Naive thymus-derived CD4-positive, alpha-beta T cell (primary cell): ENCODE results near the gene TMEM219. TPM values are rescaled to one million over a fixed set of nuclear protein-coding genes. Genes with fewer than 3 reads are reported as not detected.

Source experiments
- ATAC-seq: fragments of 150-1000 bp; cut with Tn5 transposase; 2 replicates; pipeline ENCODE4 v1.10.0; 2021; ENCODE audit warnings: mild to moderate bottlenecking, moderate library complexity
- CTCF ChIA-PET: fragments of 350-600 bp; sonication (Branson Sonifier 250); formaldehyde crosslinking; loops from one replicate; lab custom pipeline; 2021; ENCODE audit warnings: antibody characterized with exemption; lab: Charles Lee
- POLR2A ChIA-PET: fragments of 350-600 bp; sonication (Branson Sonifier 250); formaldehyde crosslinking; loops from one replicate; lab custom pipeline; 2021; ENCODE audit warnings: antibody characterized with exemption, inconsistent platforms; lab: Charles Lee
- DNase-seq, 9 donors: peaks; one replicate each; pipeline versions ENCODE4 v3.0.0 to v3.0.0-alpha.2; 2020 to 2022; ENCODE audit warnings: mixed read lengths in 1 of 9
- H3K27ac ChIP-seq: one replicate; pipeline ENCODE4 v1.7.0; 2013; ENCODE audit warnings: mild to moderate bottlenecking, low read depth, low read length, moderate library complexity
- H3K27me3 ChIP-seq, 2 donors: one replicate each; pipeline ENCODE4 v1.7.0; 2013; ENCODE audit warnings: low read length in 2 of 2, mild to moderate bottlenecking in 2 of 2, moderate library complexity in 2 of 2; ENCODE audit not compliant: control insufficient read depth in 2 of 2, insufficient read depth in 2 of 2
- H3K36me3 ChIP-seq, 3 experiments: 1 replicate in 2 of 3; 2 replicates in 1 of 3; pipeline ENCODE4 v1.7.0; 2013; ENCODE audit warnings: low read length in 3 of 3, mild to moderate bottlenecking in 3 of 3, moderate library complexity in 1 of 3; ENCODE audit not compliant: insufficient read depth in 3 of 3, control insufficient read depth in 2 of 3
- H3K4me1 ChIP-seq, 2 donors: one replicate each; pipeline ENCODE4 v1.7.0; 2013; ENCODE audit warnings: low read length in 2 of 2, mild to moderate bottlenecking in 2 of 2, moderate library complexity in 1 of 2; ENCODE audit not compliant: control insufficient read depth in 2 of 2, insufficient read depth in 2 of 2
- H3K4me3 ChIP-seq: 2 replicates; pipeline ENCODE4 v1.7.0; 2013; ENCODE audit warnings: mild to moderate bottlenecking, low read length
- H3K9me3 ChIP-seq, 3 experiments: 1 replicate in 2 of 3; 2 replicates in 1 of 3; pipeline ENCODE4 v1.7.0; 2013; ENCODE audit warnings: low read length in 3 of 3; ENCODE audit not compliant: control insufficient read depth in 2 of 3
- H3K27ac Mint-ChIP-seq, 9 donors: one replicate each; pipeline ENCODE4 v1.8.0; 2020 to 2022; ENCODE audit warnings: mixed read lengths in 9 of 9, mild to moderate bottlenecking in 8 of 9, moderate library complexity in 5 of 9, inconsistent platforms in 2 of 9
- H3K27me3 Mint-ChIP-seq, 5 donors: one replicate each; pipeline ENCODE4 v1.8.0; 2021 to 2022; ENCODE audit warnings: mixed read lengths in 5 of 5, mild to moderate bottlenecking in 1 of 5
- H3K36me3 Mint-ChIP-seq, 5 donors: one replicate each; pipeline ENCODE4 v1.8.0; 2020 to 2022; ENCODE audit warnings: mixed read lengths in 5 of 5, mild to moderate bottlenecking in 3 of 5, inconsistent platforms in 1 of 5
- H3K4me1 Mint-ChIP-seq, 7 donors: one replicate each; pipeline ENCODE4 v1.8.0; 2020 to 2022; ENCODE audit warnings: mixed read lengths in 7 of 7, mild to moderate bottlenecking in 3 of 7, inconsistent platforms in 1 of 7
- H3K4me3 Mint-ChIP-seq, 10 donors: one replicate each; pipeline ENCODE4 v1.8.0; 2020 to 2022; ENCODE audit warnings: mild to moderate bottlenecking in 10 of 10, mixed read lengths in 10 of 10, moderate library complexity in 6 of 10, inconsistent platforms in 2 of 10
- H3K9me3 Mint-ChIP-seq, 11 donors: one replicate each; pipeline ENCODE4 v1.8.0; 2020 to 2022; ENCODE audit warnings: mixed read lengths in 11 of 11, mild to moderate bottlenecking in 4 of 11, inconsistent platforms in 1 of 11, moderate library complexity in 1 of 11
- intact Hi-C, 2 donors: fragments of 100-400 bp; cut with micrococcal nuclease; formaldehyde crosslinking; loops; one replicate each; pipeline ENCODE4 v1.15.1; 2023
- polyA plus RNA-seq, 2 donors: library from polyadenylated mRNA; unstranded; fragments of 300-500 nt; fragmentation: Illumina TruSeq; gene quantifications; one replicate each; pipeline ENCODE4 v1.2.3, GENCODE V29; 2021
- total RNA-seq, 6 experiments: library from RNA in 5 of 6; stranded (reverse) in 5 of 6; gene quantifications; 1 replicate in 5 of 6; 2 replicates in 1 of 6; pipeline ENCODE4 v1.2.3 and lab custom pipeline; 2021 to 2026

TMEM219 gene
- total and polyA plus RNA-seq, 7 experiments from 2014 or later, result 64.3 to 212 (median 85.1) TPM

GRCh38 chr16:29943846-29944799 lies 17.8 kb upstream of the TMEM219 start:
- DNase-seq (no peak), ATAC-seq (no peak)
- no peaks in the 10 kb centered on the region for H3K36me3 Mint-ChIP-seq
- H3K9me3 Mint-ChIP-seq, result peaks cover 0 to 4% (median 0%) of the 10 kb centered on the region in 11 donors
- no peak overlapping the region for H3K4me3 Mint-ChIP-seq
- intact Hi-C loops, result no loop called here
- peaks cover 0 to 19% (median 9%) of the 10 kb centered on the region in 7 donors for H3K4me1 Mint-ChIP-seq
- POLR2A ChIA-PET, result interaction anchor here (0.5 to 0.6 kb wide), 2 partner anchors 92 to 814 kb away, joined by 3 to 5 read pairs; no protein-coding TSS in a partner anchor
- peak overlapping the region in 3 of 9 donors; percentile 9 to 57 (median 38) for H3K27ac Mint-ChIP-seq
- no peaks in the 10 kb centered on the region for H3K4me1 ChIP-seq
- H3K4me3 ChIP-seq, result no peak overlapping the region
- CTCF ChIA-PET, result interaction anchor here (0.5 kb wide), 1 partner anchor 278 kb away, joined by 3 read pairs; no protein-coding TSS in a partner anchor
- no peaks in the 10 kb centered on the region for H3K36me3 ChIP-seq
- no peaks in the 10 kb centered on the region for H3K9me3 ChIP-seq
- peaks cover 0 to 8% (median 0%) of the 10 kb centered on the region in 5 donors for H3K27me3 Mint-ChIP-seq
- H3K27me3 ChIP-seq, result no peaks in the 10 kb centered on the region
- peak overlapping the region; percentile 14 for H3K27ac ChIP-seq

- peaks cover 0 to 10% (median 5%) of the 10 kb centered on the region in 7 donors for H3K4me1 Mint-ChIP-seq
- ATAC-seq (no peak), DNase-seq (no peak)
- no peaks in the 10 kb centered on the region for H3K4me1 ChIP-seq
- H3K27ac ChIP-seq, result no peak overlapping the region
- peaks cover 0 to 5% (median 0%) of the 10 kb centered on the region in 5 donors for H3K27me3 Mint-ChIP-seq
- H3K36me3 Mint-ChIP-seq, result peaks cover 3 to 10% (median 4%) of the 10 kb centered on the region in 5 donors
- CTCF ChIA-PET, result interaction anchor here (0.6 kb wide), 1 partner anchor 16 kb away, joined by 3 read pairs; no protein-coding TSS in a partner anchor
- H3K36me3 ChIP-seq, result no peaks in the 10 kb centered on the region
- H3K4me3 ChIP-seq, result no peak overlapping the region
- no peaks in the 10 kb centered on the region for H3K9me3 ChIP-seq
- POLR2A ChIA-PET, result no interaction called here
- intact Hi-C loops, result no loop called here
- H3K27ac Mint-ChIP-seq, result no peak overlapping the region
- H3K9me3 Mint-ChIP-seq, result peaks cover 0 to 10% (median 2%) of the 10 kb centered on the region in 11 donors
- no peaks in the 10 kb centered on the region for H3K27me3 ChIP-seq
- no peak overlapping the region for H3K4me3 Mint-ChIP-seq
Measured at GRCh38 chr16:29947897-29948296, 14.0 kb upstream of the TMEM219 start.

- Mint-ChIP-seq H3K4me1 (peaks cover 0 to 2% (median 0%) of the 10 kb centered on the region in 7 donors), H3K4me3 (no peak overlapping the region), H3K36me3 (peaks cover 3 to 10% (median 4%) of the 10 kb centered on the region in 5 donors), H3K27me3 (peaks cover 0 to 7% (median 0%) of the 10 kb centered on the region in 5 donors), H3K9me3 (peaks cover 0 to 10% (median 2%) of the 10 kb centered on the region in 11 donors), H3K27ac (no peak overlapping the region)
- ChIA-PET CTCF (no interaction called here), POLR2A (interaction anchor here (0.8 to 1.4 kb wide), 3 partner anchors 11 to 25 kb away, joined by 3 to 4 read pairs (median 4); partner anchors contain the start of genes KCTD13 and TMEM219)
- H3K4me1 ChIP-seq, result no peaks in the 10 kb centered on the region
- DNase-seq (no peak), ATAC-seq (no peak)
- H3K27ac ChIP-seq, result no peak overlapping the region
- H3K36me3 ChIP-seq, result no peaks in the 10 kb centered on the region
- H3K4me3 ChIP-seq, result no peak overlapping the region
- intact Hi-C loops, result no loop called here
- H3K9me3 ChIP-seq, result no peaks in the 10 kb centered on the region
- H3K27me3 ChIP-seq, result no peaks in the 10 kb centered on the region
Measured at GRCh38 chr16:29950806-29951461, 10.9 kb upstream of the TMEM219 start.

GRCh38 chr16:29951625-29952365 lies 10.1 kb upstream of the TMEM219 start:
- Histone ChIP-seq H3K27ac (no peak overlapping the region), H3K27me3 (no peaks in the 10 kb centered on the region), H3K4me3 (no peak overlapping the region), H3K36me3 (no peaks in the 10 kb centered on the region), H3K4me1 (no peaks in the 10 kb centered on the region), H3K9me3 (no peaks in the 10 kb centered on the region)
- Mint-ChIP-seq H3K36me3 (peaks cover 3 to 10% (median 4%) of the 10 kb centered on the region in 5 donors), H3K4me3 (no peak overlapping the region), H3K9me3 (peaks cover 0 to 10% (median 2%) of the 10 kb centered on the region in 11 donors), H3K4me1 (peaks cover 0 to 2% (median 0%) of the 10 kb centered on the region in 7 donors), H3K27ac (no peak overlapping the region), H3K27me3 (peaks cover 0 to 10% (median 0%) of the 10 kb centered on the region in 5 donors)
- ATAC-seq (no peak), DNase-seq (no peak)
- CTCF ChIA-PET, result no interaction called here
- intact Hi-C loops, result no loop called here
- POLR2A ChIA-PET, result interaction anchor here (0.5 to 1.4 kb wide), 2 partner anchors 10 to 103 kb away, joined by 3 to 4 read pairs; partner anchors contain the start of gene TMEM219

GRCh38 chr16:29958756-29959155 lies 3.1 kb upstream of the TMEM219 start:
- Histone ChIP-seq H3K27ac (no peak overlapping the region), H3K4me3 (no peak overlapping the region), H3K27me3 (no peaks in the 10 kb centered on the region), H3K4me1 (peaks cover 10 to 17% of the 10 kb centered on the region in 2 donors), H3K36me3 (no peaks in the 10 kb centered on the region), H3K9me3 (no peaks in the 10 kb centered on the region)
- Mint-ChIP-seq H3K27me3 (peaks cover 0 to 10% (median 0%) of the 10 kb centered on the region in 5 donors), H3K4me3 (no peak overlapping the region), H3K9me3 (peaks cover 0 to 2% (median 0%) of the 10 kb centered on the region in 11 donors), H3K27ac (peak overlapping the region in 2 of 9 donors; percentile 32 to 59), H3K36me3 (no peaks in the 10 kb centered on the region), H3K4me1 (peaks cover 8 to 25% (median 20%) of the 10 kb centered on the region in 7 donors)
- no peak for DNase-seq
- ChIA-PET CTCF (interaction anchor here (0.6 to 1.7 kb wide), 2 partner anchors 22 to 33 kb away, joined by 4 to 5 read pairs; partner anchors contain the start of gene KCTD13), POLR2A (interaction anchor here (6.6 kb wide), 1 partner anchor 15 kb away, joined by 79 read pairs; the partner anchor contains the start of gene TAOK2)
- intact Hi-C loops, result no loop called here
- no peak for ATAC-seq
